ENCODE measurements around the gene ATXN7L1.

ATXN7L1 gene

GRCh38 chr7:105911961-105912575 lies 35.7 kb upstream of the ATXN7L1 start:
- H3K36me3 ChIP-seq (ENCODE audit: control insufficient read depth in 2 of 2, insufficient read depth in 1 of 2, low read length in 2 of 2), result no peaks in the 10 kb centered on the region
- no peaks in the 10 kb centered on the region for H3K4me1 ChIP-seq (ENCODE audit: control insufficient read depth, insufficient read depth, low read length)
- ChIA-PET CTCF (no interaction called here), POLR2A (no interaction called here)
- TF ChIP-seq OVOL3 (tag by site-specific recombination; IDR thresholded peaks at IDR 0.05) (no peak), ZNF19 (tag by site-specific recombination; IDR thresholded peaks at IDR 0.05; ENCODE audit: low read depth) (no peak), PBX3 (CRISPR knock-in tag; IDR thresholded peaks at IDR 0.05) (no peak), HOXA7 (CRISPR knock-in tag; IDR thresholded peaks at IDR 0.05; ENCODE audit: borderline replicate concordance) (no peak), ZNF600 (tag by site-specific recombination; IDR thresholded peaks at IDR 0.05) (no peak), ZNF24 (tag by site-specific recombination; IDR thresholded peaks at IDR 0.05) (no peak), ZEB2 (tag by site-specific recombination; IDR thresholded peaks at IDR 0.05) (no peak), ZBTB1 (tag by site-specific recombination; IDR thresholded peaks at IDR 0.05) (no peak), ZNF341 (tag by site-specific recombination; IDR thresholded peaks at IDR 0.05; ENCODE audit: low read depth) (no peak), ZIC2 (tag by site-specific recombination; IDR thresholded peaks at IDR 0.05) (no peak), ZNF530 (tag by site-specific recombination; IDR thresholded peaks at IDR 0.05; ENCODE audit: low read depth) (no peak), SP3 (tag by site-specific recombination; IDR thresholded peaks at IDR 0.05) (no peak), ZNF37A (tag by site-specific recombination; IDR thresholded peaks at IDR 0.05) (no peak), ZBTB8A (tag by site-specific recombination; IDR thresholded peaks at IDR 0.05) (no peak), ZNF174 (tag by site-specific recombination; IDR thresholded peaks at IDR 0.05) (no peak), ZNF391 (tag by site-specific recombination; IDR thresholded peaks at IDR 0.05; ENCODE audit: borderline replicate concordance, low read depth) (no peak), ZNF354C (tag by site-specific recombination; IDR thresholded peaks at IDR 0.05; ENCODE audit: borderline replicate concordance, low read depth) (no peak), ZNF23 (tag by site-specific recombination; IDR thresholded peaks at IDR 0.05; ENCODE audit: borderline replicate concordance) (no peak), MZF1 (tag by site-specific recombination; IDR thresholded peaks at IDR 0.05; ENCODE audit: borderline replicate concordance) (no peak)
- H3K4me3 ChIP-seq (ENCODE audit: low read depth, low read length), result no peak overlapping the region
- H3K27ac ChIP-seq (ENCODE audit: extremely low read depth, low read depth, low read length), result no peak overlapping the region
- no peaks in the 10 kb centered on the region for H3K9me3 ChIP-seq (ENCODE audit: control insufficient read depth, insufficient read depth, low read depth, low read length)

- Histone ChIP-seq H3K27ac (ENCODE audit: extremely low read depth, low read depth, low read length) (no peak overlapping the region), H3K4me3 (ENCODE audit: low read depth, low read length) (no peak overlapping the region), H3K9me3 (ENCODE audit: control insufficient read depth, insufficient read depth, low read depth, low read length) (no peaks in the 10 kb centered on the region), H3K4me1 (ENCODE audit: control insufficient read depth, insufficient read depth, low read length) (no peaks in the 10 kb centered on the region), H3K36me3 (ENCODE audit: control insufficient read depth in 2 of 2, insufficient read depth in 1 of 2, low read length in 2 of 2) (no peaks in the 10 kb centered on the region)
- no peak for TF ChIP-seq ZSCAN5A (tag by site-specific recombination; IDR thresholded peaks at IDR 0.05)
- no peak for TF ChIP-seq ZNF513 (tag by site-specific recombination; IDR thresholded peaks at IDR 0.05)
- TF ChIP-seq ZNF18 (tag by site-specific recombination; IDR thresholded peaks at IDR 0.05), result no peak
- no peak for TF ChIP-seq TCF7L2 (IDR thresholded peaks at IDR 0.05; ENCODE audit: borderline replicate concordance, low read depth, low read length)
- TF ChIP-seq MZF1 (tag by site-specific recombination; IDR thresholded peaks at IDR 0.05; ENCODE audit: borderline replicate concordance), result no peak
- TF ChIP-seq ZNF311 (tag by site-specific recombination; IDR thresholded peaks at IDR 0.05; ENCODE audit: borderline replicate concordance), result no peak
- TF ChIP-seq ZNF529 (tag by site-specific recombination; IDR thresholded peaks at IDR 0.05; ENCODE audit: insufficient replicate concordance), result no peak
- no peak for TF ChIP-seq KLF10 (tag by site-specific recombination; IDR thresholded peaks at IDR 0.05)
- TF ChIP-seq ZBTB6 (tag by site-specific recombination; IDR thresholded peaks at IDR 0.05), result no peak
- no peak for TF ChIP-seq ZNF658 (tag by site-specific recombination; IDR thresholded peaks at IDR 0.05)
- CTCF ChIA-PET, result no interaction called here
- POLR2A ChIA-PET, result no interaction called here
Observed at GRCh38 chr7:105910172-105910571, 33.8 kb upstream of the ATXN7L1 start.

All from HEK293 (cell line).